Astrocyte (in vitro differentiated cells and primary cell): Measurements from ENCODE around the gene ASAP2. TPM values are rescaled to one million over a fixed set of nuclear protein-coding genes. Genes with fewer than 3 reads are reported as not detected.

Experiments used
- DNase-seq: peaks from one replicate; pipeline ENCODE4 v3.0.0-alpha.2; 2010; ENCODE audit warnings: low read depth
- FAIRE-seq: peaks from 2 replicates; lab custom pipeline; 2011; peaks lifted over from hg19 to GRCh38; lab: Jason Lieb, UNC
- H2AFZ ChIP-seq: 2 replicates; pipeline ENCODE4 v1.6.0; 2012; ENCODE audit warnings: low read depth, low read length, inconsistent platforms
- H3K27ac ChIP-seq: 2 replicates; pipeline ENCODE4 v1.5.1; 2011; ENCODE audit warnings: low read depth, low read length, inconsistent platforms
- H3K27me3 ChIP-seq: 2 replicates; pipeline ENCODE4 v1.6.0; 2011; ENCODE audit warnings: low read length, inconsistent platforms; ENCODE audit not compliant: insufficient read depth
- H3K36me3 ChIP-seq: 2 replicates; pipeline ENCODE4 v1.5.1; 2011; ENCODE audit warnings: low read length, inconsistent platforms; ENCODE audit not compliant: insufficient read depth
- H3K4me1 ChIP-seq: 2 replicates; pipeline ENCODE4 v1.5.1; 2011; ENCODE audit warnings: low read length, inconsistent platforms; ENCODE audit not compliant: insufficient read depth
- H3K4me2 ChIP-seq: 2 replicates; pipeline ENCODE4 v1.6.0; 2012; ENCODE audit warnings: low read length, inconsistent platforms
- H3K4me3 ChIP-seq: 2 replicates; pipeline ENCODE4 v1.5.1; 2011; ENCODE audit warnings: low read depth, mild to moderate bottlenecking, low read length, inconsistent platforms; ENCODE audit not compliant: insufficient read depth
- H3K79me2 ChIP-seq: 2 replicates; pipeline ENCODE4 v1.6.0; 2012; ENCODE audit warnings: mild to moderate bottlenecking, low read length, inconsistent platforms; ENCODE audit not compliant: insufficient read depth
- H3K9ac ChIP-seq: 2 replicates; pipeline ENCODE4 v1.6.0; 2012; ENCODE audit warnings: mild to moderate bottlenecking, low read length, inconsistent platforms
- H3K9me3 ChIP-seq: 2 replicates; pipeline ENCODE4 v1.5.1; 2012; ENCODE audit warnings: low read depth, mild to moderate bottlenecking, low read length, inconsistent platforms; ENCODE audit not compliant: insufficient read depth
- H4K20me1 ChIP-seq: 2 replicates; pipeline ENCODE4 v1.6.0; 2012; ENCODE audit warnings: low read length, inconsistent platforms; ENCODE audit not compliant: insufficient read depth
- H3K27ac Mint-ChIP-seq: one replicate; pipeline ENCODE4 v1.8.0; 2021; ENCODE audit warnings: mild to moderate bottlenecking, mixed read lengths; ENCODE audit not compliant: unreplicated experiment
- H3K27me3 Mint-ChIP-seq: one replicate; pipeline ENCODE4 v1.8.0; 2021; ENCODE audit warnings: low read depth, mixed read lengths; ENCODE audit not compliant: unreplicated experiment
- H3K36me3 Mint-ChIP-seq: one replicate; pipeline ENCODE4 v1.8.0; 2021; ENCODE audit warnings: low read depth, mixed read lengths; ENCODE audit not compliant: unreplicated experiment
- H3K4me1 Mint-ChIP-seq: one replicate; pipeline ENCODE4 v1.8.0; 2021; ENCODE audit warnings: low read depth, mixed read lengths; ENCODE audit not compliant: unreplicated experiment
- H3K4me3 Mint-ChIP-seq: one replicate; pipeline ENCODE4 v1.8.0; 2021; ENCODE audit warnings: mild to moderate bottlenecking, moderate library complexity, mixed read lengths; ENCODE audit not compliant: unreplicated experiment
- H3K9me3 Mint-ChIP-seq: one replicate; pipeline ENCODE4 v1.8.0; 2021; ENCODE audit warnings: mild to moderate bottlenecking, mixed read lengths; ENCODE audit not compliant: unreplicated experiment
- CTCF ChIP-seq: IDR thresholded peaks from 2 replicates; pipeline ENCODE4 v1.5.1; 2011; ENCODE audit warnings: low read depth, mild to moderate bottlenecking, inconsistent platforms, low read length, moderate library complexity; ENCODE audit not compliant: insufficient read depth
- EZH2 ChIP-seq: IDR thresholded peaks from 2 replicates; pipeline ENCODE4 v1.6.1; 2012; ENCODE audit warnings: mild to moderate bottlenecking, low read length, inconsistent platforms; ENCODE audit not compliant: insufficient read depth
- total RNA-seq: library from RNA; stranded (reverse); gene quantifications from 2 replicates; pipeline ENCODE4 v1.2.1, GENCODE V29; 2021

The ASAP2 gene
- total RNA-seq, 1 donor from 2014 or later, result 62.6 TPM

DNA sequence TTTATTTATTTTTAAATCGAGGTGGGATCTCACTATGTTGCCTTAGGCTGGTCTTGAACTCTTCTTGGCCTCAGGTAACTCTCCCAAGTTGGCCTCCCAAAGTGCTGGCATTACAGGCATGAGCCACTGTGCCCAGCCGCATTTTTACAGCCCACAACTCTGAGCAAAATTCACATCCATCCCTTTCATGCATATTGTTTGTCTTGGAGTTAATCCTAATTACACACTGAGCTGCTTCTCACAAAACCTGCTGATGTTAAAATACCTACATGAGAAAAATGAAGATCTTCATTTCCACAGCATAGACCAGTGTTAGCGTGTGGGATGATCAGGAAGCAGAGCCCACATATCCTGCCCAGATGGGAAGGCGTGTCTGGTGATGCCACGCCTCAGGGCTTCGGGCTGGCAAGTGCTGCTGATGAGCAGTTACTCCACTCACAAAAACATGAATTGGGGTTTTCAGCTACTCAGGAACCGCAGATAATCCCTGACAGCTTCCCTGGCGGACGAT, 202.1 kb downstream of the ASAP2 start:
- Histone ChIP-seq H3K4me1 (no peaks in the 10 kb centered on the region), H3K36me3 (peaks cover 21% of the 10 kb centered on the region), H3K27ac (no peak overlapping the region), H4K20me1 (peaks cover 5% of the 10 kb centered on the region), H3K4me3 (no peak overlapping the region), H3K9ac (no peak overlapping the region), H2AFZ (no peak overlapping the region), H3K4me2 (no peak overlapping the region), H3K9me3 (no peaks in the 10 kb centered on the region), H3K79me2 (peaks cover 11% of the 10 kb centered on the region), H3K27me3 (no peaks in the 10 kb centered on the region)
- DNase-seq, result peak; percentile 57
- no peaks in the 10 kb centered on the region for H3K4me1 Mint-ChIP-seq
- H3K27ac Mint-ChIP-seq, result no peak overlapping the region
- H3K9me3 Mint-ChIP-seq, result no peaks in the 10 kb centered on the region
- peaks cover 18% of the 10 kb centered on the region for H3K36me3 Mint-ChIP-seq
- H3K27me3 Mint-ChIP-seq, result no peaks in the 10 kb centered on the region
- H3K4me3 Mint-ChIP-seq, result no peak overlapping the region
- no peak for FAIRE-seq
- TF ChIP-seq CTCF (no peak), EZH2 (no peak)

- Histone ChIP-seq H4K20me1 (peaks cover 5% of the 10 kb centered on the region), H3K36me3 (peaks cover 21% of the 10 kb centered on the region), H3K79me2 (peaks cover 22% of the 10 kb centered on the region), H3K9ac (no peak overlapping the region), H3K27ac (no peak overlapping the region), H3K9me3 (no peaks in the 10 kb centered on the region), H2AFZ (no peak overlapping the region), H3K4me2 (no peak overlapping the region), H3K27me3 (no peaks in the 10 kb centered on the region), H3K4me3 (no peak overlapping the region), H3K4me1 (no peaks in the 10 kb centered on the region)
- no peak for FAIRE-seq
- TF ChIP-seq EZH2 (no peak), CTCF (no peak)
- H3K4me3 Mint-ChIP-seq, result no peak overlapping the region
- no peak for DNase-seq
- peaks cover 18% of the 10 kb centered on the region for H3K36me3 Mint-ChIP-seq
- H3K27me3 Mint-ChIP-seq, result no peaks in the 10 kb centered on the region
- H3K9me3 Mint-ChIP-seq, result no peaks in the 10 kb centered on the region
- H3K4me1 Mint-ChIP-seq, result no peaks in the 10 kb centered on the region
- H3K27ac Mint-ChIP-seq, result no peak overlapping the region
These were observed 203.5 kb downstream of the ASAP2 start for GRCh38 chr2:9410108-9410507.

DNA sequence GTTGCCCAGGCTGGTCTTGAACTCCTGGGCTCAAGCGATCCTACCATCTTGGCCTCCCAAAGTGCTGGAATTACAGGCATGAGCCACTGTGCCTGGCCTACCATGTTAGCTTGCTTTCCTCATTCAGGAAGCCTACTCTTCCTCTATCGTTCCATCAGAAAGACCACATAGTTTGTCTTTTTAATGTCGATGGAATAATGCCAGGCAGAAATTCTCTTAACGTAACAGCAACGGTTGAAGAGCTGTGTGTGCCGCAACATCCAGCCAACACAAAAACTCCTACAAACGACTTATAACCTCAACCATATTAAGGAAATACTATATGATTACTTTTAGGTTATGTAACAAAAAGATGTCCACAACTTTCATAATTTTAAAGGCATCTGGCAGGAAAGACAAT, 206.2 kb downstream of the ASAP2 start:
- Histone ChIP-seq H3K36me3 (peaks cover 9% of the 10 kb centered on the region), H3K27ac (no peak overlapping the region), H3K79me2 (peaks cover 40% of the 10 kb centered on the region), H3K4me3 (no peak overlapping the region), H3K9me3 (no peaks in the 10 kb centered on the region), H3K27me3 (no peaks in the 10 kb centered on the region), H3K4me1 (peaks cover 14% of the 10 kb centered on the region), H2AFZ (no peak overlapping the region), H3K9ac (no peak overlapping the region), H4K20me1 (peaks cover 17% of the 10 kb centered on the region), H3K4me2 (no peak overlapping the region)
- no peak overlapping the region for H3K27ac Mint-ChIP-seq
- peaks cover 9% of the 10 kb centered on the region for H3K4me1 Mint-ChIP-seq
- no peaks in the 10 kb centered on the region for H3K27me3 Mint-ChIP-seq
- no peak overlapping the region for H3K4me3 Mint-ChIP-seq
- DNase-seq (no peak), FAIRE-seq (no peak)
- peaks cover 7% of the 10 kb centered on the region for H3K36me3 Mint-ChIP-seq
- TF ChIP-seq EZH2 (no peak), CTCF (no peak)
- no peaks in the 10 kb centered on the region for H3K9me3 Mint-ChIP-seq
